GM19397 (cell line): Measurements from ENCODE around the gene ASIC2.

Experiments
- ATAC-seq: cut with Tn5 transposase; IDR thresholded peaks from one replicate; pipeline ENCODE4 v1.9.1; 2021; ENCODE audit warnings: mild to moderate bottlenecking, moderate library complexity; ENCODE audit not compliant: unreplicated experiment

The ASIC2 gene

GRCh38 chr17:33258296-33258695, 34.8 kb downstream of the ASIC2 start:
- ATAC-seq: no peak

- no peak for ATAC-seq
These were observed 47.9 kb downstream of the ASIC2 start for GRCh38 chr17:33245183-33245582.

GRCh38 chr17:33243732-33244131, 49.4 kb downstream of the ASIC2 start:
- no peak for ATAC-seq

GRCh38 chr17:33242375-33243124, 50.5 kb downstream of the ASIC2 start:
- no peak for ATAC-seq

- ATAC-seq: no peak
These were observed 51.7 kb downstream of the ASIC2 start for GRCh38 chr17:33241390-33241789.

- no peak for ATAC-seq
These were observed 52.7 kb downstream of the ASIC2 start for GRCh38 chr17:33240362-33240761.

- no peak for ATAC-seq
These were observed 53.4 kb downstream of the ASIC2 start for GRCh38 chr17:33239702-33240101.

- no peak for ATAC-seq
These were observed 58.0 kb downstream of the ASIC2 start for GRCh38 chr17:33234930-33235685.

- ATAC-seq: no peak
These were observed 58.9 kb downstream of the ASIC2 start for GRCh38 chr17:33234233-33234632.

GRCh38 chr17:33233811-33234177, 59.3 kb downstream of the ASIC2 start:
- no peak for ATAC-seq

- no peak for ATAC-seq
These were observed 63.6 kb downstream of the ASIC2 start for GRCh38 chr17:33229499-33229898.

- no peak for ATAC-seq
These were observed 64.1 kb downstream of the ASIC2 start for GRCh38 chr17:33229028-33229427.

GRCh38 chr17:33228548-33228947, 64.5 kb downstream of the ASIC2 start:
- no peak for ATAC-seq

- ATAC-seq: no peak
These were observed 65.2 kb downstream of the ASIC2 start for GRCh38 chr17:33227911-33228310.

GRCh38 chr17:33225994-33226393, 67.1 kb downstream of the ASIC2 start:
- no peak for ATAC-seq

GRCh38 chr17:33225509-33225908, 67.6 kb downstream of the ASIC2 start:
- no peak for ATAC-seq

GRCh38 chr17:33220036-33220435, 73.1 kb downstream of the ASIC2 start:
- no peak for ATAC-seq

- no peak for ATAC-seq
These were observed 74.1 kb downstream of the ASIC2 start for GRCh38 chr17:33218698-33219601.

GRCh38 chr17:33217891-33218290, 75.2 kb downstream of the ASIC2 start:
- no peak for ATAC-seq

GRCh38 chr17:33214996-33215395, 78.1 kb downstream of the ASIC2 start:
- no peak for ATAC-seq

- ATAC-seq: no peak
These were observed 82.8 kb downstream of the ASIC2 start for GRCh38 chr17:33210285-33210684.
